Fibroblast of the aortic adventitia (primary cell): ENCODE measurements around the gene IFT81. TPM values are rescaled to one million over a fixed set of nuclear protein-coding genes. Genes with fewer than 3 reads are reported as not detected.
"Not testable (repeated sequence)": the region's sequence is repeated elsewhere in the genome, so short reads cannot be mapped to it uniquely, and the experiment has no call there.

Experiments
- DNase-seq: peaks from one replicate; pipeline ENCODE4 v3.0.0-alpha.2; 2010; ENCODE audit warnings: low read depth
- H3K4me3 ChIP-seq: 2 replicates; pipeline ENCODE4 v1.5.1; 2011; ENCODE audit warnings: low read depth, mild to moderate bottlenecking, control low read depth, low read length, moderate library complexity
- CTCF ChIP-seq: IDR thresholded peaks from 2 replicates; pipeline ENCODE4 v1.5.1; 2011; ENCODE audit warnings: mild to moderate bottlenecking, low read length, control low read depth, inconsistent platforms; ENCODE audit not compliant: insufficient read depth
- total RNA-seq: library from RNA; depleted of rRNA; stranded (reverse); fragments of >200 nt; gene quantifications from 2 replicates; pipeline ENCODE4 v1.2.3, GENCODE V29; 2012; ENCODE audit warnings: low replicate concordance

Gene IFT81
- total RNA-seq, 1 donor: 20.4 TPM

- TF ChIP-seq CTCF: no peak
- DNase-seq: no peak
- H3K4me3 ChIP-seq: no peak overlapping the region
Measured at GRCh38 chr12:110251381-110251780, 127.2 kb downstream of the IFT81 start.

GRCh38 chr12:110252716-110253115 lies 128.6 kb downstream of the IFT81 start:
- DNase-seq: no peak
- TF ChIP-seq CTCF: no peak
- no peak overlapping the region for H3K4me3 ChIP-seq

GRCh38 chr12:110253176-110253575 lies 129.0 kb downstream of the IFT81 start:
- H3K4me3 ChIP-seq: no peak overlapping the region
- TF ChIP-seq CTCF: no peak
- DNase-seq: peak; percentile 40

GRCh38 chr12:110254971-110255540 lies 130.9 kb downstream of the IFT81 start:
- DNase-seq: no peak
- H3K4me3 ChIP-seq: no peak overlapping the region
- no peak for TF ChIP-seq CTCF

- H3K4me3 ChIP-seq, DNase-seq: not testable (repeated sequence)
Measured at GRCh38 chr12:110255890-110256456, 131.8 kb downstream of the IFT81 start.

GRCh38 chr12:110256780-110257431 lies 132.7 kb downstream of the IFT81 start:
- no peak for DNase-seq
- H3K4me3 ChIP-seq: no peak overlapping the region
- no peak for TF ChIP-seq CTCF

- TF ChIP-seq CTCF: no peak
- no peak overlapping the region for H3K4me3 ChIP-seq
- DNase-seq: no peak
Measured at GRCh38 chr12:110258466-110258865, 134.3 kb downstream of the IFT81 start.
